GM23248 (cell line): ENCODE data around the gene RIC3.

Experiments used
- EZH2 ChIP-seq: fragments of 200-600 bp; sonication (generic); IDR thresholded peaks from 2 replicates; pipeline ENCODE4 v1.6.1; 2018; ENCODE audit warnings: antibody characterized with exemption, mild to moderate bottlenecking; ENCODE audit not compliant: insufficient read depth, poor library complexity, severe bottlenecking
- EZH2phosphoT487 ChIP-seq: fragments of 200-600 bp; sonication (generic); IDR thresholded peaks from 2 replicates; pipeline ENCODE4 v1.6.1; 2018; ENCODE audit warnings: antibody characterized with exemption, moderate library complexity, mild to moderate bottlenecking, low read depth; ENCODE audit not compliant: insufficient read depth

DNA sequence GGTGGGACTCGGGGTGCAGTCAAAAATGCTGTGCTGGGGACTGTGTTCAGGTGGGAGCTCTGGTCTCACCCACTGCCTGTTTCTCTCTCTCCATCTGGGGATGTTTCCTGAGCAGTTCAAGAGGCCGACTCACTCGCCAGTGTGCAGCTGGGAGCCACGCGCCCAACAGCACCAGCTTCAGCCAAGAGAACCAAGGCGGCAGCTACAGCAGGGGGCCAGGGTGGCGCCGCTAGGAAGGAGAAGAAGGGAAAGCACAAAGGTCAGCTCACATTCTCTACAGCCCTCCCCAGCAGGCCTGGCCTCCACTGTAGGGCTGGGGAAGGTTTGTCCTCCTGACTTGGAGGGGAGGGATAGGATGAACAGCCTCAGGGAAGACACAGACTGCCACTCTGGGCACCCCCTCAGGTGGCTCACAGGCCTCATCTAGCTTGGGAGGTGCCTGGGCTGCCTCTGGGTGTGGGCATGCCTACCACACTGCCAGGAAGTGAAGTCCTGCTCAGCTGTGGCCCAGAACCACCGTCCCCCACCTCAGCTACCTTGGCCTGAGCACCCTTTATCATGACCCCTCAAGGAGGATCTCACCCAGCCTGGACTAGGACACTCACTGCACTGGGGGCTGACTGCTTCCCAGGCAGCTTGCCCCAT is 74.8 kb downstream of the RIC3 start:
- TF ChIP-seq EZH2 (no peak), EZH2phosphoT487 (no peak)
